ENCODE measurements around the gene BCAT1. TPM values are rescaled to one million over a fixed set of nuclear protein-coding genes. Genes with fewer than 3 reads are reported as not detected.

Gene BCAT1
- total and polyA plus RNA-seq, 2 experiments from 2014 or later: 53.6 to 181 TPM

DNA sequence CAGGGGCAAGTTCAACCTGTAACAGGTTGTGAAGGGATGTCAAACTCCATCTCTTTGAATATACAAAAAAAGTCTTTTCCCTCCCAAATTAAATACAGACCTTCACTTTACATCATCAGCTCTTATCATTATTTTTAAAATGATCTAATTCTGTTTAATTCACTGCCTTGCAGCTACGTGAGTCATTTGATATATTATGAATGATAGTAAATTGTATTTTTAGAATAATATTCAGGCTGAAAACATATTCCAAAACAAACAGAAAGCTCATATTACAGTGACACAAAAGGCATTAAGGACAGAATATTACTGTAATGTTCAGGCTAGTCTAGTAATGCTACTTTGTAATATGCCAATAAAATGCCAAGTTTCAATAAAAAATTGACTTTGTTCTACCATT lies 53.3 kb downstream of the BCAT1 start:
- DNase-seq (ENCODE audit: low spot score) (no peak), ATAC-seq (no peak)
- H3K36me3 ChIP-seq (ENCODE audit: insufficient read depth): peaks cover 6% of the 10 kb centered on the region; the same call in 1 of the 2 replicates
- no peaks in the 10 kb centered on the region for H3K9me2 ChIP-seq (ENCODE audit: insufficient read depth)
- no peaks in the 10 kb centered on the region for H3K27me3 Mint-ChIP-seq (ENCODE audit: insufficient read depth, low read depth, poor library complexity)
- H3F3A ChIP-seq (replicated peaks; ENCODE audit: low read depth): no peaks in the 10 kb centered on the region
- peaks cover under 1% of the 10 kb centered on the region; the same call in 1 of the 2 replicates for H3K4me1 ChIP-seq (ENCODE audit: insufficient read depth)
- H3K27me3 ChIP-seq (ENCODE audit: insufficient read depth): no peaks in the 10 kb centered on the region
- H2AFZ ChIP-seq: no peak overlapping the region
- peaks cover 79% of the 10 kb centered on the region for H3K79me2 ChIP-seq (replicated peaks; ENCODE audit: insufficient read depth)
- peaks cover 12% of the 10 kb centered on the region for H4K20me1 ChIP-seq (replicated peaks; ENCODE audit: insufficient read depth)
- peaks cover 71% of the 10 kb centered on the region for H3K36me3 Mint-ChIP-seq (ENCODE audit: low read depth)
- H3K4me1 Mint-ChIP-seq: peaks cover 3% of the 10 kb centered on the region; the same call in 2 of the 3 replicates
- H3K9me3 Mint-ChIP-seq: no peaks in the 10 kb centered on the region
- TF ChIP-seq, protein P1, sequence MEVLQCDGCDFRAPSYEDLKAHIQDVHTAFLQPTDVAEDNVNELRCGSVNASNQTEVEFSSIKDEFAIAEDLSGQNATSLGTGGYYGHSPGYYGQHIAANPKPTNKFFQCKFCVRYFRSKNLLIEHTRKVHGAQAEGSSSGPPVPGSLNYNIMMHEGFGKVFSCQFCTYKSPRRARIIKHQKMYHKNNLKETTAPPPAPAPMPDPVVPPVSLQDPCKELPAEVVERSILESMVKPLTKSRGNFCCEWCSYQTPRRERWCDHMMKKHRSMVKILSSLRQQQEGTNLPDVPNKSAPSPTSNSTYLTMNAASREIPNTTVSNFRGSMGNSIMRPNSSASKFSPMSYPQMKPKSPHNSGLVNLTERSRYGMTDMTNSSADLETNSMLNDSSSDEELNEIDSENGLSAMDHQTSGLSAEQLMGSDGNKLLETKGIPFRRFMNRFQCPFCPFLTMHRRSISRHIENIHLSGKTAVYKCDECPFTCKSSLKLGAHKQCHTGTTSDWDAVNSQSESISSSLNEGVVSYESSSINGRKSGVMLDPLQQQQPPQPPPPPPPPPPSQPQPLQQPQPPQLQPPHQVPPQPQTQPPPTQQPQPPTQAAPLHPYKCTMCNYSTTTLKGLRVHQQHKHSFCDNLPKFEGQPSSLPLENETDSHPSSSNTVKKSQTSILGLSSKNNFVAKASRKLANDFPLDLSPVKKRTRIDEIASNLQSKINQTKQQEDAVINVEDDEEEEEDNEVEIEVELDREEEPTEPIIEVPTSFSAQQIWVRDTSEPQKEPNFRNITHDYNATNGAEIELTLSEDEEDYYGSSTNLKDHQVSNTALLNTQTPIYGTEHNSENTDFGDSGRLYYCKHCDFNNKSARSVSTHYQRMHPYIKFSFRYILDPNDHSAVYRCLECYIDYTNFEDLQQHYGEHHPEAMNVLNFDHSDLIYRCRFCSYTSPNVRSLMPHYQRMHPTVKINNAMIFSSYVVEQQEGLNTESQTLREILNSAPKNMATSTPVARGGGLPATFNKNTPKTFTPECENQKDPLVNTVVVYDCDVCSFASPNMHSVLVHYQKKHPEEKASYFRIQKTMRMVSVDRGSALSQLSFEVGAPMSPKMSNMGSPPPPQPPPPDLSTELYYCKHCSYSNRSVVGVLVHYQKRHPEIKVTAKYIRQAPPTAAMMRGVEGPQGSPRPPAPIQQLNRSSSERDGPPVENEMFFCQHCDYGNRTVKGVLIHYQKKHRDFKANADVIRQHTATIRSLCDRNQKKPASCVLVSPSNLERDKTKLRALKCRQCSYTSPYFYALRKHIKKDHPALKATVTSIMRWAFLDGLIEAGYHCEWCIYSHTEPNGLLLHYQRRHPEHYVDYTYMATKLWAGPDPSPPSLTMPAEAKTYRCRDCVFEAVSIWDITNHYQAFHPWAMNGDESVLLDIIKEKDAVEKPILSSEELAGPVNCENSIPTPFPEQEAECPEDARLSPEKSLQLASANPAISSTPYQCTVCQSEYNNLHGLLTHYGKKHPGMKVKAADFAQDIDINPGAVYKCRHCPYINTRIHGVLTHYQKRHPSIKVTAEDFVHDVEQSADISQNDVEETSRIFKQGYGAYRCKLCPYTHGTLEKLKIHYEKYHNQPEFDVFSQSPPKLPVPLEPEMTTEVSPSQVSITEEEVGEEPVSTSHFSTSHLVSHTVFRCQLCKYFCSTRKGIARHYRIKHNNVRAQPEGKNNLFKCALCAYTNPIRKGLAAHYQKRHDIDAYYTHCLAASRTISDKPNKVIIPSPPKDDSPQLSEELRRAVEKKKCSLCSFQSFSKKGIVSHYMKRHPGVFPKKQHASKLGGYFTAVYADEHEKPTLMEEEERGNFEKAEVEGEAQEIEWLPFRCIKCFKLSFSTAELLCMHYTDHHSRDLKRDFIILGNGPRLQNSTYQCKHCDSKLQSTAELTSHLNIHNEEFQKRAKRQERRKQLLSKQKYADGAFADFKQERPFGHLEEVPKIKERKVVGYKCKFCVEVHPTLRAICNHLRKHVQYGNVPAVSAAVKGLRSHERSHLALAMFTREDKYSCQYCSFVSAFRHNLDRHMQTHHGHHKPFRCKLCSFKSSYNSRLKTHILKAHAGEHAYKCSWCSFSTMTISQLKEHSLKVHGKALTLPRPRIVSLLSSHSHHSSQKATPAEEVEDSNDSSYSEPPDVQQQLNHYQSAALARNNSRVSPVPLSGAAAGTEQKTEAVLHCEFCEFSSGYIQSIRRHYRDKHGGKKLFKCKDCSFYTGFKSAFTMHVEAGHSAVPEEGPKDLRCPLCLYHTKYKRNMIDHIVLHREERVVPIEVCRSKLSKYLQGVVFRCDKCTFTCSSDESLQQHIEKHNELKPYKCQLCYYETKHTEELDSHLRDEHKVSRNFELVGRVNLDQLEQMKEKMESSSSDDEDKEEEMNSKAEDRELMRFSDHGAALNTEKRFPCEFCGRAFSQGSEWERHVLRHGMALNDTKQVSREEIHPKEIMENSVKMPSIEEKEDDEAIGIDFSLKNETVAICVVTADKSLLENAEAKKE (CRISPR knock-in tag; IDR thresholded peaks at IDR 0.05): no peak
- TF ChIP-seq CREB1 (CRISPR knock-in tag; IDR thresholded peaks at IDR 0.05; ENCODE audit: low read depth): no peak
- no peak for TF ChIP-seq JUNB (IDR thresholded peaks at IDR 0.05; ENCODE audit: unreplicated experiment)
- no peak for TF ChIP-seq EZH2phosphoT487 (IDR thresholded peaks at IDR 0.05; ENCODE audit: unreplicated experiment)
- TF ChIP-seq, protein P2, sequence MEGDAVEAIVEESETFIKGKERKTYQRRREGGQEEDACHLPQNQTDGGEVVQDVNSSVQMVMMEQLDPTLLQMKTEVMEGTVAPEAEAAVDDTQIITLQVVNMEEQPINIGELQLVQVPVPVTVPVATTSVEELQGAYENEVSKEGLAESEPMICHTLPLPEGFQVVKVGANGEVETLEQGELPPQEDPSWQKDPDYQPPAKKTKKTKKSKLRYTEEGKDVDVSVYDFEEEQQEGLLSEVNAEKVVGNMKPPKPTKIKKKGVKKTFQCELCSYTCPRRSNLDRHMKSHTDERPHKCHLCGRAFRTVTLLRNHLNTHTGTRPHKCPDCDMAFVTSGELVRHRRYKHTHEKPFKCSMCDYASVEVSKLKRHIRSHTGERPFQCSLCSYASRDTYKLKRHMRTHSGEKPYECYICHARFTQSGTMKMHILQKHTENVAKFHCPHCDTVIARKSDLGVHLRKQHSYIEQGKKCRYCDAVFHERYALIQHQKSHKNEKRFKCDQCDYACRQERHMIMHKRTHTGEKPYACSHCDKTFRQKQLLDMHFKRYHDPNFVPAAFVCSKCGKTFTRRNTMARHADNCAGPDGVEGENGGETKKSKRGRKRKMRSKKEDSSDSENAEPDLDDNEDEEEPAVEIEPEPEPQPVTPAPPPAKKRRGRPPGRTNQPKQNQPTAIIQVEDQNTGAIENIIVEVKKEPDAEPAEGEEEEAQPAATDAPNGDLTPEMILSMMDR (conservative IDR thresholded peaks at IDR 0.05; ENCODE audit: low read depth in 2 of 2): no peak
- TF ChIP-seq, protein P3, sequence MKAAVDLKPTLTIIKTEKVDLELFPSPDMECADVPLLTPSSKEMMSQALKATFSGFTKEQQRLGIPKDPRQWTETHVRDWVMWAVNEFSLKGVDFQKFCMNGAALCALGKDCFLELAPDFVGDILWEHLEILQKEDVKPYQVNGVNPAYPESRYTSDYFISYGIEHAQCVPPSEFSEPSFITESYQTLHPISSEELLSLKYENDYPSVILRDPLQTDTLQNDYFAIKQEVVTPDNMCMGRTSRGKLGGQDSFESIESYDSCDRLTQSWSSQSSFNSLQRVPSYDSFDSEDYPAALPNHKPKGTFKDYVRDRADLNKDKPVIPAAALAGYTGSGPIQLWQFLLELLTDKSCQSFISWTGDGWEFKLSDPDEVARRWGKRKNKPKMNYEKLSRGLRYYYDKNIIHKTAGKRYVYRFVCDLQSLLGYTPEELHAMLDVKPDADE (IDR thresholded peaks at IDR 0.05): no peak
- TF ChIP-seq, protein P4, sequence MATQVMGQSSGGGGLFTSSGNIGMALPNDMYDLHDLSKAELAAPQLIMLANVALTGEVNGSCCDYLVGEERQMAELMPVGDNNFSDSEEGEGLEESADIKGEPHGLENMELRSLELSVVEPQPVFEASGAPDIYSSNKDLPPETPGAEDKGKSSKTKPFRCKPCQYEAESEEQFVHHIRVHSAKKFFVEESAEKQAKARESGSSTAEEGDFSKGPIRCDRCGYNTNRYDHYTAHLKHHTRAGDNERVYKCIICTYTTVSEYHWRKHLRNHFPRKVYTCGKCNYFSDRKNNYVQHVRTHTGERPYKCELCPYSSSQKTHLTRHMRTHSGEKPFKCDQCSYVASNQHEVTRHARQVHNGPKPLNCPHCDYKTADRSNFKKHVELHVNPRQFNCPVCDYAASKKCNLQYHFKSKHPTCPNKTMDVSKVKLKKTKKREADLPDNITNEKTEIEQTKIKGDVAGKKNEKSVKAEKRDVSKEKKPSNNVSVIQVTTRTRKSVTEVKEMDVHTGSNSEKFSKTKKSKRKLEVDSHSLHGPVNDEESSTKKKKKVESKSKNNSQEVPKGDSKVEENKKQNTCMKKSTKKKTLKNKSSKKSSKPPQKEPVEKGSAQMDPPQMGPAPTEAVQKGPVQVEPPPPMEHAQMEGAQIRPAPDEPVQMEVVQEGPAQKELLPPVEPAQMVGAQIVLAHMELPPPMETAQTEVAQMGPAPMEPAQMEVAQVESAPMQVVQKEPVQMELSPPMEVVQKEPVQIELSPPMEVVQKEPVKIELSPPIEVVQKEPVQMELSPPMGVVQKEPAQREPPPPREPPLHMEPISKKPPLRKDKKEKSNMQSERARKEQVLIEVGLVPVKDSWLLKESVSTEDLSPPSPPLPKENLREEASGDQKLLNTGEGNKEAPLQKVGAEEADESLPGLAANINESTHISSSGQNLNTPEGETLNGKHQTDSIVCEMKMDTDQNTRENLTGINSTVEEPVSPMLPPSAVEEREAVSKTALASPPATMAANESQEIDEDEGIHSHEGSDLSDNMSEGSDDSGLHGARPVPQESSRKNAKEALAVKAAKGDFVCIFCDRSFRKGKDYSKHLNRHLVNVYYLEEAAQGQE (IDR thresholded peaks at IDR 0.05; ENCODE audit: unreplicated experiment): no peak
- TF ChIP-seq EZH2 (IDR thresholded peaks at IDR 0.05; ENCODE audit: low read depth, unreplicated experiment): no peak
- no peak for TF ChIP-seq POLR2AphosphoS5 (IDR thresholded peaks at IDR 0.05; ENCODE audit: low read depth)
- TF ChIP-seq STAT1 (IDR thresholded peaks at IDR 0.05; ENCODE audit: unreplicated experiment): no peak
- H3K4me3 Mint-ChIP-seq: no peak overlapping the region
- H3K4me3 ChIP-seq: no peak overlapping the region
- no peak overlapping the region for H3K27ac Mint-ChIP-seq
- H3K4me2 ChIP-seq: no peak overlapping the region
- H3K27ac ChIP-seq (ENCODE audit: low read depth): no peak overlapping the region
